ENCODE data around the gene RYR2.

DNA sequence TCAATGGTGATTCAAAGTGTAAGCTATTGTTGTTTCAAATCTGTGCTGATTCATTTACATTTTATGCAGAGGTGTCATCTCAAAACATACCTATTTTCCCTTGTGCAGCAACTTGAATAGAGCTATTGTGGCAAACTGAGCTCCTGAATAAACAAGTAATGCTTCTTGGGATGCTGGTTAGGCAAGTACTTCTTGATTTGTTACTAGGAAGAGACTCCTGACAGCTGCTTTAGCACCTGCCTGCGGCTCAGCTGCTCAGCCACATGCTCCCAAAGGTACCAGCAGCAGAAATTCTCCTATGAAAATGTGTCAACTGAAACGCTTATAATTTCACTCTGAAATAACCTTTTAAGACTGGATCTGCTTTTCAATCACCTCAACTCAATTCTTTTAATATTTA, 352.3 kb downstream of the RYR2 start:
- TF ChIP-seq POLR2A (IDR thresholded peaks at IDR 0.05), result no peak
- TF ChIP-seq, protein P1, sequence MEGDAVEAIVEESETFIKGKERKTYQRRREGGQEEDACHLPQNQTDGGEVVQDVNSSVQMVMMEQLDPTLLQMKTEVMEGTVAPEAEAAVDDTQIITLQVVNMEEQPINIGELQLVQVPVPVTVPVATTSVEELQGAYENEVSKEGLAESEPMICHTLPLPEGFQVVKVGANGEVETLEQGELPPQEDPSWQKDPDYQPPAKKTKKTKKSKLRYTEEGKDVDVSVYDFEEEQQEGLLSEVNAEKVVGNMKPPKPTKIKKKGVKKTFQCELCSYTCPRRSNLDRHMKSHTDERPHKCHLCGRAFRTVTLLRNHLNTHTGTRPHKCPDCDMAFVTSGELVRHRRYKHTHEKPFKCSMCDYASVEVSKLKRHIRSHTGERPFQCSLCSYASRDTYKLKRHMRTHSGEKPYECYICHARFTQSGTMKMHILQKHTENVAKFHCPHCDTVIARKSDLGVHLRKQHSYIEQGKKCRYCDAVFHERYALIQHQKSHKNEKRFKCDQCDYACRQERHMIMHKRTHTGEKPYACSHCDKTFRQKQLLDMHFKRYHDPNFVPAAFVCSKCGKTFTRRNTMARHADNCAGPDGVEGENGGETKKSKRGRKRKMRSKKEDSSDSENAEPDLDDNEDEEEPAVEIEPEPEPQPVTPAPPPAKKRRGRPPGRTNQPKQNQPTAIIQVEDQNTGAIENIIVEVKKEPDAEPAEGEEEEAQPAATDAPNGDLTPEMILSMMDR (IDR thresholded peaks at IDR 0.05), result no peak
